HG02870 (cell line): ENCODE measurements around the gene KIRREL3.

Experiments
- ATAC-seq: cut with Tn5 transposase; IDR thresholded peaks from one replicate; pipeline ENCODE4 v1.9.1; 2021; ENCODE audit warnings: mild to moderate bottlenecking, moderate library complexity; ENCODE audit not compliant: unreplicated experiment

Gene KIRREL3

GRCh38 chr11:126800009-126800408 lies 200.6 kb downstream of the KIRREL3 start:
- ATAC-seq = no peak

GRCh38 chr11:126797457-126798169 lies 203.0 kb downstream of the KIRREL3 start:
- no peak for ATAC-seq

DNA sequence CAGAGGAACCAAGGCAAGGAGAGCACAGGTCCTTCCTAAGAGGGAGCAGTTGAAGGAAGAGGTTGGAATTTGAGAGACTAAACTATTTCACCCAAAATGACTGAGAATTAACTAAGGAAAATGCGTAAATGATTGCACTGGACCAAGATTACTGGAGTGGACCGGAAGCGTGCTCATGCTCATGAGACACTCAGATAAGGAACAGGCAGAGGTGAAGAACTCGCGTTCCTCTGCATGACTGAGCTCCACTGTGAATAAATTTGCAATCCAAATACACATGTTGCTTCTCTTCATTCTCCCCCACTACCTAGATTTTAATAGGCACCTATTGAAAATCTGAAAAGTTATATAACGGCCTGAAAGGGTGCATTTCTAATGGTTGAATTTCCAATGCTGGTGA lies 207.0 kb downstream of the KIRREL3 start:
- ATAC-seq = no peak

DNA sequence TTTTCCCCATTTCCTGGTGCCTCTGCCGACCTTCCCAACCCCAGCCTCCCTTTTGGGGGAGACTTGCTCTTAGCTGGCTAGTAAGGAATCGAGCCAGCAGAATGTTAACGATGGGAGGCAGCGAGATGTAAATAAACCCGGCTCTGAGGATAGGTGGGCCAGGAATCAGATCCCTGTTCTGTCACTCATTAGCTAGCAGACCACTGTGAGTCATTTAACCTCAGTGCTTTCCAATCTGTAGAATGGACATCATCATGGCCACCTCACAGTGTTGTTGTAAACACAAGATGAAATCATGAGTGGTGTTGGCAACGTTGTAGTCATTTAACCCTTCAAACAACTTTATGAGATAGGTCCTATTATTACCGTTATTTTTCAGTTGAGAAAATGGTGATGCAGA lies 208.6 kb downstream of the KIRREL3 start:
- no peak for ATAC-seq

GRCh38 chr11:126791446-126791845 lies 209.1 kb downstream of the KIRREL3 start:
- ATAC-seq = no peak

- ATAC-seq = no peak
These were observed 210.0 kb downstream of the KIRREL3 start for GRCh38 chr11:126790550-126791081.

DNA sequence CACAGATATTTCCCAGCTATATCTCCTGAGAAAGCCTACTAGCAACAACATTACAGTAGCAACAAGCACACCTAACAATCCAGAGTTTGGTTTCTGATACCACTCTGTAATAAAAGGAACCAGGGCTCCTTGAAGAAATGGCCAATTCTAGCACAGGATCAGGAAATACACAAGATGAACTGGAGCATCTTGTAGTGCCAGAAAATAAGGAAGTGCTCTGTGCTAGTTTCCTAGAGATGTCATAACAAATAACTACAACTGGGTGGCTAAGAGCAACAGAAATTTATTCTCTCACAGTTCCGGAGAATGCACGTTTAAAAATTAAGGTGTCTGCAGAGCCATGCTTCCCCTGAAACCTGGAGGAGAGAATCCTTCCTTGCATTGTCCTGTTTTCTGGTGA lies 217.8 kb downstream of the KIRREL3 start:
- no peak for ATAC-seq

- no peak for ATAC-seq
These were observed 218.6 kb downstream of the KIRREL3 start for GRCh38 chr11:126781942-126782341.

DNA sequence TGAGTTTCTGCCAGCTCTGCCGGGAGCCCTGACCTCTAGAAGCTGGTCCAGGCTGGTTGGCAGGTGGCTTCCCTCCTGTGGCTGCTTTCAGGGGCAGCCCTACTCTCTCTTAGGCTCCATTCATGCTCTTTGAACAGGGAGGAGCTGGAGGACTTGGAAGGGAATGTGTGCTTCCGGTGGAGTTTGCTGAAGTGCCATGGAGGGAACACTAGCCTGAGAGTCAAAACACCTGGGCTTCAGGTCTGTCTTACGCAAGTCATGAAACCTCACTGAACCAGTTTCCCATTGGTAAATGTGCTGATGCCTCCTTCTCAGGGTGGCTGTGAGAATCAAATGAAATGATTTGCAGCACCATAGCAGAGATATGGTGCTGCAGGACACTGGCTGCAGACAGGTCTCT lies 224.5 kb downstream of the KIRREL3 start:
- ATAC-seq = no peak

DNA sequence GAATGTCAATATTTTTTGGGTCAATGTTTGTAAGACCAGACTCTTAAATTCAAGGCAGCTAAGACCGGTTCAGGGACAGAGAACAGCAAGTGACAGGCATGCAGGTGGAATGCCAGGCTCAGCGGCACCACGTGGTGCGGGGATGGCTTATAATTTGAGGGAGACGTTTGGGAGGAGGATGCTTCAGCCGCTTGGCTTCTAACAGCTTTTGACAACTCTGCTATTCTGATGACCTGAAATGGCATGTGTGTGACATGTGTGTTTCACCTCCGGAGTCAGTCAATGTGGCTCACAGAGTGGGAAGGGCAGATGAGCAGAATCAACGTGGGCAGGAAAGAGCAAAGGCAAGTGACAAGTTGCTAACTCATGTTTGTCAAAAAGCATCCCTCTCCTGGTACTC lies 228.3 kb downstream of the KIRREL3 start:
- ATAC-seq = no peak

DNA sequence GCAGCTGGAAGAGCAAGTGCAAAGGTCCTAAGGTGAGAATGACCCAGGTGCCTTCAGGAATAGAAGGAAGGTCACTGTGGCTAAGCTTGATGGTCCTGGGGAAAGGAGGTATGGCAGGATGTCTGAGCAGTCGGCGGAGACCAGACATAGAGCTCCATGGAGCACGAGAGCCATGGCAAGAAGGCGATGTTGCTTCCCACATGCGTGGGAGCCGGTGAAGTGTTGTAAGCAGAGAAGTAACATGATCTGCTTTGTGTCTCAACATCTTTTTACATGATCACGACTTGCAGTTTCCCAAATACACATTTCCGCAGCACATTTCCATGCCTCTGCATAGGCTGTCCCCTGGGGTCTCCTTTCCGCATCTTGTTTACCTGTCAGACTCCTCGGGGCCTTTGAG lies 231.9 kb downstream of the KIRREL3 start:
- no peak for ATAC-seq

- no peak for ATAC-seq
These were observed 234.1 kb downstream of the KIRREL3 start for GRCh38 chr11:126766440-126766839.

DNA sequence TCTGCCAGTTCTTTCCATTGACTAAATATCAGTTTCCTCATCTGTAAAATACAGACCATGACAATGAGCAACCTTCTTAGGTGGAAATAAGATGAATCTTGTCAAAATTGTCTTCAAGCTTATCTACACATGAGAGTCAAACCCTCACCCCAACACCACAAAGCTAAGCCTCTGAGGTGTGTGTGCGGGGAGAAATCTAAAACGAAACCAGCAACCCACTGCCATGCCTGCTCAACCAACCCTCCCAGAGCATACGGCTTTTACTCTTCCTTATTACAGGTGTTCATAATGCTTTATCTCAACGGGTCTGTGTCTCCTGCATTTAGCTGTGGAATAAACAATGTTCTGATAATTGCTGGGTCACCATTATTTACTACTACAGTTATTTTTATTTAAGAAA lies 235.4 kb downstream of the KIRREL3 start:
- no peak for ATAC-seq

DNA sequence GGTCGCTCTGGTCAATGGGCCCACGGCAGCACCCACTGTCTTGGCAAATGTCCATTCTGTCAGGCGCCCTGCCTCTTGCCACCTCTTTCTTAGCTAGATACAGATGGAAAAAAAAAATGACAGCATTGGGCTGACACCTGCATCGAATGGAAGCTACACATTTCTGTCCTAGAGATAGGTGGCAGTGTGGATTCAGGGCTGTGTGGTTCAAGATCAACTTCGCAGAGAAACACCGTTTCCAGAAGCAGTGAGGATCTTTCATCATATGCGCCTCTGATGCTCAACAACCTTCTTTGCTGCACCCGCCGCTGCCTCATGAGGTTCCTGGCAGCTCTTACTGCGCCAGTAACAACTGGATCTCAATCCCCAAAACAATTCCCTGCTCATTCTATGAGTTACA lies 236.3 kb downstream of the KIRREL3 start:
- no peak for ATAC-seq

DNA sequence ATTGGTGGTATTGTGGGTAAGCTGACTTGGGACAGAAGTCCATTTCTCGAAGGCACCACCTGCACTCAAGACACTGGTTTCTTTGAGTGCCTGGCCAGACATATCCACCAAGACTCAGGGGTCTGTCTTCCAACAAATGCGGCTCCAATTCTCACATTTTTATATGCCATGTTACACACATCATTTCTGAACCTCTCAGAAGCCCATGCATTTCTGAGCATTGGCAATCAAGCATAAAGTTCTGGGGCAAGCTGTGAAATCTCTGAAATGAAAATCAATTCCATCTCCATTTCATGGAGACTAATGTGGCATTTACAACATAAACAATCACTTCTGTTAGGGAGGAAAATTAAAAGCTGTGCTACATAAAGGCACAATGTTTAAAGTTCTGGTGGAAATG lies 243.7 kb downstream of the KIRREL3 start:
- no peak for ATAC-seq

DNA sequence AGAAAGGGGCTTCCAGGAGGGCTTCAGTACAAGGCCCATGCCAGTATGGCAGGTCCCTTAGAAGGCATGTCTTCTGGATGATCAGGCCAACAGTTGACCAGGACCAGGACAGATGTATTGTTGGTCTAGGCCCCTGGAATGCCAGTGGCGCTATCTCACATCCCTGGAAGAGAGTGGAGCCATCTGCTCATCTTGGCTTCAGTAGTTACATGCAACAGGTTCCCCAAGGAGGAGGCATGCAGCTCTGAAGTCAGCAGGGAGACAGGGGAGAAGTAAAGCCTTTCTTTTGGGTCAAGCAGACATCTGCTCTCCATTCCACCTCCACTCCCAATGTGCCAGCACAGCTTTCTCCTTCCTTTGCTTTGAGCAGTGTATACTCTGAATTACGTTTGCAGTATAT lies 244.1 kb downstream of the KIRREL3 start:
- ATAC-seq = no peak

DNA sequence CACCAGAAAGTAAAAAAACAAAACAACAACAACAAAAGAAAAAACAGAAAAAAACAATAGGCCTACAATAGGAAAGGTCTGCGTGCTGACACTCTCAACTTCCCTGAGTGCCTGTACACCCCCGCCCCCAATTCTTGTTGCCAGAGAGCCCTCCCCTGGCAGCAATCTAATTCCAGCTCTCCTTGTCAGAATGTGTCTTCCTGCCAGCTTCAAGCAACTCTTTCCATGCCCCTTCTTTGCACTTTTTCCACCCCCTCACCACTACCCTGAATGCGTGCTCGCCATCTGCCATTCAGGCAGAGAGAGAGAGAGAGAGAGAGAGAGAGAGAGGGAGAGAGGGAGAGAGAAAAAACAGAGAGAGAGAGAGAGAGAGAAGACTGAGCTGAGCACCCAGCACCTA lies 245.0 kb downstream of the KIRREL3 start:
- ATAC-seq = no peak

DNA sequence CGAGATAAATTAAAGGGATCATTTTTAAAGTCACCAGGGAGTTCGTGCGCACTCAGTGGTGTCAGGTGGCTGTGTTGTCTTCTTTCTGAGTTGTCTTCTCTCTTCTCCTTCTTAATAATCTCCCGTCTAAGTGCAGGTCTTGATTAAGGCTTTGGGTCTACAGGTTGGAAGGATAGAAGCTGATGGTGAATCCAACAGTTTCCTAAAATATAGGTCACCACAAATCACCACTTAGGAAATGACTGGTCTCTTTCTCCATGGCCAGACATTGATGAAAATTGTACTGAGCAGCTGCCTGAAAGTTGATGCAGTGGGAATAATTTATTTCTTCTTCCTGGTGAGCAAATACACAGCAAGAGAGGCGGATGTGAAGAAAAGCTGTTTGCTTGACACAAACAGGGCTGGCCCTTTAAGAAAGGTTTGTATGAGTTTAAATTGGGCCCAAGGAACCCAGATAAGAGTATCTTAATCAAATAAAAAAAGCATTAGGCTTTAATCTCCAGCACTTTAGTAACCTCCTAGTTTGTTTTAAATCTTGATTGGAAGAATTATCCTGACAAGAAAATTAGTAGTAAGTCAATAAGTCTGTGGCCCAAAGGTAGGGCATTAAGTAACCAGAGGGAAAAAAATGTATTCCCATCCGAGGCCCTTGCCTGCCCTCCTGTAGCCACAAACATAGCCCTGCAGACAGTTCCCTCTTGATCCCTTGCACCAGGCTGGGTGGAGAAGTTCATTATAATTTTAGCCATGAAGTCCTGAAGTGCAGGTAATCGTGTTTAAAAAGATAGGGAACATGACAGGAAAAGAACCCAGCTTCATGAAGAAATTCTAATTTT lies 245.8 kb downstream of the KIRREL3 start:
- no peak for ATAC-seq

DNA sequence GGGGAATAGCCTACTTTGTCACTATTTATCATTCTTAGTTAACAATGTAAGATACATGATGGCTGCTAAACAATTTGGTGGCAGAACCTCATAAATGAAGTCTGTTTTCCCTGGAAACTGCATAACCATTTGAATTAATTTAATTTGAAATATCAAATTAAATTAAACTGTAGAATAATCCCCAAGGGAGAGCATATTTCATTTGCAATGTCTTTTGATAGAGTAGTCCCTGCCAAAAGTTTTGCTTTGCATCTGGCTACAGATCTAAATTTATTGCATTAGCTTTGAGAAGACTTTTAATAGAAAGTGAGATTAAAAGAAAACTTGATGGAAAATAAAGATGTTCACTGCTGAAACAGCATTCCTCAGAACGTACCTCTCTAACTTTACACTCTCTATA lies 246.6 kb downstream of the KIRREL3 start:
- ATAC-seq = no peak

GRCh38 chr11:126751242-126751641 lies 249.3 kb downstream of the KIRREL3 start:
- ATAC-seq = no peak

DNA sequence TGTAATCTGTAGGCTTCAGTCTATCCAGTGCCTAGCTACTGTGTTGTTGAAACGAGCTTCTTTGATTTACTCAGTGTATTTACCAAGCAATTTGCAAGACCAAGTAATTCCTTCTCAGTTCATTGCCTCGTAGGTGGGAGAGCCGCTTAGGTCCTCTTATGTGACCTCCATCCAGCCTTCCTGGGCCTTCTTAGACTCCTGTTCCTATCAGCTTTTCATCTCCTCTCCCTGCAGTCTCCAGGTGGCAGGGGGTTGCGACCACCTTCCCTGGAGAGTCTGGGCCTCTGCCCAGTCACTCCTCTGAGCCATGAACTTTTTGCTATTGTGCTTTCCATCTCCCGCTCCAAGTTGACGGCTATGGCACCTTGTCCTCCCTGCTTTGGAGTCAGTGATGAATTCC lies 251.8 kb downstream of the KIRREL3 start:
- ATAC-seq = no peak

- no peak for ATAC-seq
These were observed 252.3 kb downstream of the KIRREL3 start for GRCh38 chr11:126748100-126748791.
